Endothelial cell of umbilical vein (primary cell): ENCODE data around the gene LAMP1. TPM values are rescaled to one million over a fixed set of nuclear protein-coding genes. Genes with fewer than 3 reads are reported as not detected.

ENCODE experiments used
- BruUV-seq: library from RNA; stranded (reverse); fragments of 400-500 nt; replicated peaks from 2 replicates; lab custom pipeline; 2021; lab: Mats Ljungman, UMichigan
- CTCF ChIA-PET: fragments of 300-600, 350-600 bp; sonication (Branson Sonifier 250); formaldehyde crosslinking; loops from one replicate; lab custom pipeline; 2021; ENCODE audit warnings: antibody characterized with exemption, inconsistent platforms; lab: Charles Lee
- POLR2A ChIA-PET: fragments of 300-600, 350-600 bp; sonication (Branson Sonifier 250); formaldehyde crosslinking; loops from one replicate; lab custom pipeline; 2021; ENCODE audit warnings: antibody characterized with exemption, inconsistent platforms; lab: Charles Lee
- DNase-seq: peaks from one replicate; pipeline ENCODE4 v3.0.0-alpha.2; 2011; ENCODE audit warnings: low read depth, low spot score
- FAIRE-seq: peaks from 2 replicates; lab custom pipeline; 2011; peaks lifted over from hg19 to GRCh38; lab: Jason Lieb, UNC
- H2AFZ ChIP-seq: 2 replicates; pipeline ENCODE4 v1.6.0; 2012; ENCODE audit warnings: low read depth, low read length, control low read depth, inconsistent platforms
- H3K27ac ChIP-seq: 2 replicates; pipeline ENCODE4 v1.5.1; 2011; ENCODE audit warnings: low read depth, mild to moderate bottlenecking, control low read depth, low read length, moderate library complexity; ENCODE audit not compliant: insufficient read depth
- H3K27me3 ChIP-seq, 2 experiments: 2 replicates each; pipeline versions ENCODE4 v1.6.0 to v1.6.1; 2011; ENCODE audit warnings: low read length in 2 of 2, mixed read lengths in 1 of 2; ENCODE audit not compliant: control insufficient read depth in 2 of 2, insufficient read depth in 2 of 2
- H3K36me3 ChIP-seq, 2 experiments: 2 replicates in 1 of 2; 3 replicates in 1 of 2; pipeline ENCODE4 v1.5.1; 2011; ENCODE audit warnings: low read length in 2 of 2, mild to moderate bottlenecking in 1 of 2, moderate library complexity in 1 of 2; ENCODE audit not compliant: control insufficient read depth in 2 of 2, insufficient read depth in 2 of 2; ENCODE audit errors: extremely low read depth in 1 of 2
- H3K4me1 ChIP-seq: 3 replicates; pipeline ENCODE4 v1.5.1; 2011; ENCODE audit warnings: mild to moderate bottlenecking, low read length; ENCODE audit not compliant: control insufficient read depth, insufficient read depth; ENCODE audit errors: extremely low read depth
- H3K4me2 ChIP-seq: 2 replicates; pipeline ENCODE4 v1.6.1; 2011; ENCODE audit warnings: low read length, control low read depth, mixed read lengths; ENCODE audit not compliant: insufficient read depth
- H3K4me3 ChIP-seq, 3 experiments: fragments of 200-600 bp in 1 of 3; sonication (generic), shearing (Covaris generic) in 1 of 3; replicated peaks in 1 of 3; 2 replicates each; pipeline ENCODE4 v1.5.1; 2011 to 2016; ENCODE audit warnings: control low read depth in 3 of 3, low read length in 3 of 3, mild to moderate bottlenecking in 2 of 3, inconsistent platforms in 1 of 3, low read depth in 1 of 3, moderate library complexity in 1 of 3; ENCODE audit not compliant: insufficient read depth in 1 of 3
- H3K79me2 ChIP-seq: 2 replicates; pipeline ENCODE4 v1.6.0; 2012; ENCODE audit warnings: low read length, inconsistent platforms; ENCODE audit not compliant: control insufficient read depth, insufficient read depth
- H3K9ac ChIP-seq: replicated peaks from 2 replicates; pipeline ENCODE3; 2011; ENCODE audit warnings: low read length, control low read depth; ENCODE audit not compliant: insufficient read depth; ENCODE audit errors: extremely low read depth
- H3K9me1 ChIP-seq: replicated peaks from 3 replicates; pipeline ENCODE4 v1.6.0; 2011; ENCODE audit warnings: mild to moderate bottlenecking, low read length; ENCODE audit not compliant: control insufficient read depth, insufficient read depth; ENCODE audit errors: extremely low read depth
- H3K9me3 ChIP-seq: replicated peaks from 2 replicates; pipeline ENCODE4 v1.5.1; 2012; ENCODE audit warnings: low read length, inconsistent platforms; ENCODE audit not compliant: control insufficient read depth, insufficient read depth
- H4K20me1 ChIP-seq: replicated peaks from 2 replicates; pipeline ENCODE3; 2011; ENCODE audit warnings: mild to moderate bottlenecking, low read length; ENCODE audit not compliant: control insufficient read depth, insufficient read depth; ENCODE audit errors: extremely low read depth
- CTCF ChIP-seq, 2 donors: IDR thresholded peaks; 1 replicate in 1 of 2; 2 replicates in 1 of 2; pipeline ENCODE4 v1.5.1; 2011; ENCODE audit warnings: low read length in 2 of 2, mild to moderate bottlenecking in 2 of 2, moderate library complexity in 2 of 2, control low read depth in 1 of 2, inconsistent platforms in 1 of 2, low read depth in 1 of 2; ENCODE audit not compliant: insufficient read depth in 1 of 2; ENCODE audit errors: extremely low read depth in 1 of 2
- EZH2 ChIP-seq: IDR thresholded peaks from 2 replicates; pipeline ENCODE4 v1.6.1; 2012; ENCODE audit warnings: borderline replicate concordance, low read depth, mild to moderate bottlenecking, moderate library complexity, low read length, inconsistent platforms; ENCODE audit not compliant: severe bottlenecking
- FOS ChIP-seq: IDR thresholded peaks from 2 replicates; pipeline ENCODE4 v1.6.1; 2011; ENCODE audit warnings: mild to moderate bottlenecking, low read length, moderate library complexity, borderline replicate concordance; ENCODE audit not compliant: insufficient read depth
- GATA2 ChIP-seq: IDR thresholded peaks from 2 replicates; pipeline ENCODE4 v1.7.0; 2011; ENCODE audit warnings: low read depth, mild to moderate bottlenecking, moderate library complexity, mixed read lengths, low read length; ENCODE audit not compliant: insufficient read length, insufficient read depth
- JUN ChIP-seq: IDR thresholded peaks from 2 replicates; pipeline ENCODE4 v1.6.1; 2011; ENCODE audit warnings: borderline replicate concordance, low read depth; ENCODE audit not compliant: insufficient read length, insufficient read depth
- MAX ChIP-seq: IDR thresholded peaks from 2 replicates; pipeline ENCODE4 v1.6.1; 2011; ENCODE audit not compliant: insufficient read depth, insufficient read length
- MYC ChIP-seq: IDR thresholded peaks from one replicate; pipeline ENCODE4 v1.6.1; 2011; ENCODE audit warnings: mild to moderate bottlenecking, low read depth, low read length
- POLR2A ChIP-seq: IDR thresholded peaks from 2 replicates; pipeline ENCODE4 v1.6.1; 2012; ENCODE audit warnings: low read depth, mild to moderate bottlenecking, control low read depth, low read length
- POLR2AphosphoS5 ChIP-seq: IDR thresholded peaks from 2 replicates; pipeline ENCODE4 v1.6.1; 2012; ENCODE audit warnings: low read depth, mild to moderate bottlenecking, control low read depth, low read length, moderate library complexity; ENCODE audit not compliant: insufficient read depth
- dilution Hi-C: fragments of 300-500 bp; cut with MboI; formaldehyde crosslinking; loops from one replicate; pipeline ENCODE4 v1.15.0; 2019; ENCODE audit warnings: low sequenced_read_pairs; ENCODE audit not compliant: extremely low pct_ligation_motif_present
- intact Hi-C: fragments of 100-400 bp; cut with micrococcal nuclease; formaldehyde crosslinking; loops from one replicate; pipeline ENCODE4 v1.10.0; 2022
- polyA plus RNA-seq, 4 experiments: library from polyadenylated mRNA; depleted of rRNA in 3 of 4; stranded (reverse) in 3 of 4; unstranded in 1 of 4; fragments of >200 nt; gene quantifications; 2 replicates each; pipeline versions ENCODE4 v1.2.1 to v1.2.3, GENCODE V29; 2011 to 2012; ENCODE audit warnings: missing spikeins in 1 of 4
- total RNA-seq: library from RNA; stranded (reverse); gene quantifications from 2 replicates; pipeline ENCODE4 v1.2.3, GENCODE V29; 2021

The LAMP1 gene
- total and polyA plus RNA-seq, 2 donors (not counting 3 experiments of a cell fraction or from before 2014, with no cell fraction given), result 262 to 285 TPM

DNA sequence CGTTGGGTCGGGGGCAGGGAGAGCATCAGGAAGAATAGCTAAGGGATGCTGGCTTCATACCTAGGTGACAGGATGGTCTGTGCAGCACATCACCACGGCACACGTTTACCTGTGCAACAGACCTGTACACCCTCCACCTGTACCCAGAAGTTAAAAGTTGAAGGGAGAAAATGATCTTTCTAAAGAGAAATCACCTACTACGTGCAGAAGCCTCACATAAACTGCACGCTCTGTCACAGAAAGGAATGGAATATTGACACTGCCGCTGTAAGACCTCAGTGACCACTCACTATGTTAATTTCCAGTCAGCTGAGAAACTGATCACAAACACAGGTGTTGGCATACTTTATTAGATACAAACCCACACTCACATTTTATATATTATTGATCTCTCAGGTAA is 26.8 kb downstream of the LAMP1 start:
- Histone ChIP-seq H3K27me3 (no peaks in the 10 kb centered on the region), H4K20me1 (no peaks in the 10 kb centered on the region), H3K9ac (no peak overlapping the region), H3K9me3 (no peaks in the 10 kb centered on the region), H3K79me2 (no peaks in the 10 kb centered on the region), H3K9me1 (no peaks in the 10 kb centered on the region), H3K4me2 (no peak overlapping the region), H2AFZ (no peak overlapping the region), H3K36me3 (peaks cover 9 to 33% of the 10 kb centered on the region in 2 experiments), H3K27ac (no peak overlapping the region), H3K4me1 (no peaks in the 10 kb centered on the region), H3K4me3 (no peak overlapping the region)
- CTCF ChIA-PET, result interaction anchor here (1.1 kb wide), 1 partner anchor 70 kb away, joined by 3 read pairs; no protein-coding TSS in a partner anchor
- intact Hi-C loops (no loop called here), dilution Hi-C loops (no loop called here)
- no TSS peak for BruUV-seq
- no peak for FAIRE-seq
- no peak for DNase-seq
- POLR2A ChIA-PET, result no interaction called here
- TF ChIP-seq EZH2 (no peak), MYC (no peak), MAX (no peak), CTCF (IDR thresholded peaks at IDR 0.05; ENCODE audit: extremely low read depth in 1 of 2, insufficient read depth in 1 of 2, low read depth in 1 of 2, low read length in 2 of 2) (no peak), POLR2A (no peak), JUN (no peak), POLR2AphosphoS5 (no peak), FOS (no peak), GATA2 (no peak)
